NOMO-1 treated with dmso at 0.1 percent for 144 hours (cell line): ENCODE results near the gene SMIM21.

Experiments used
- DNase-seq: peaks from one replicate; lab custom pipeline; 2025; ENCODE audit not compliant: unreplicated experiment; lab: John Stamatoyannopoulos, UW

The SMIM21 gene

GRCh38 chr18:75378376-75379315 lies 48.9 kb downstream of the SMIM21 start:
- no peak for DNase-seq

DNA sequence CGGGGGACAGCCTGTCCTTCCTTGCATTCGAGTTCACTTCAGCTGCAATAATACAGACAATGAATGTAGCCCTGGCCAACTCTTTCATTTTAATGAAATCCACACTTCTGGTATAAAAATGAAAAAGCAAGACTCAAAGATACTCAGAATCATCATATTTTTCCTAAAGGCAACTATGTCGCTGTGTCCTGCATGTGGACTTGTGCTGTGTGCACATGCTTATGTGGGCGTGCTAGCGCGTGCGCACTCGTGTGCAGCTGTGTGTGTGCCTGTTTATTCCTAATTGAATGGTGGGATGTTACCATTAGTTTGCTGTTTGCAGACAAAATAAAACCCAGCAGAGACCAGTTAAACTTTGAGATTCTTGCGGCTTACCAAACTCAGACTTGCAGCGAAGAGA lies 49.6 kb downstream of the SMIM21 start:
- DNase-seq, result no peak

DNA sequence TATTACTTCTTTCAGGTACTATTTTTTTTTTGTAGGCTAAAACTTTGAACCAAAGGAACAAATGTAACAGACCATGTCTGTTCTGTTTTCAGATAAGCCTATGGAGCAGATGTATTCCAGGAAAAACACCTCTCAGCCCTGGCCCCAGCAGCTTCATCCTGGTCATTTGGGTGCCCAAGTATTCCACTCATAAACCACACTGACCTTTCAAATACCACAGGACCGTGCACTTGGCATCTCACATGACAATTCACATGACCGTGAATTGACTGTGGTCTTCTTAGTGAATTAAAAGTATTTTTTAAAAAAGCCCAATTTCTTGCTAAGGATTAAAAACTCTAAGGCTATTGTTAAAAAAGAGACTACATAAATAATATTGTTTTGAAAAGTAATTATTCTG lies 50.2 kb downstream of the SMIM21 start:
- DNase-seq, result no peak

GRCh38 chr18:75376004-75376403 lies 51.5 kb downstream of the SMIM21 start:
- DNase-seq, result no peak

DNA sequence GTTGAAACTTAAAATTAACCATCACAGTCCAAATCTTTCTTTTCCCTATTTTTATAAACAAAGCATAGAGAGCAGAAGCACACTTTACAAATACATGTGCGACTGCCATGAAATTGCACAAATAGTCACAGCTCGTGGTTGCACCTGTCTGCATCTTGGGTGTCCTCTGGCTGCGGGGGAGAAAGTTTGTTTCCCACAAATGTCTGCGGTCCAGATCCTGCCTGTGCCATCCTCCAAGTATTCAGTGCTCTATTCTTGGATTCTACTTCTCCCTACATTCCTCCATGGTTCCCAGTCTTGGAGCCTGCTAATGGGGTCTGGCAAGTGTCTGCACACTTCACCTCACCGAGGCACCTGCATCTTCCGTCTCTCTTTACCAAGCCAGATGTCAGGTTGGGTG lies 52.2 kb downstream of the SMIM21 start:
- no peak for DNase-seq

- no peak for DNase-seq
These were observed 53.0 kb downstream of the SMIM21 start for GRCh38 chr18:75374466-75374865.

DNA sequence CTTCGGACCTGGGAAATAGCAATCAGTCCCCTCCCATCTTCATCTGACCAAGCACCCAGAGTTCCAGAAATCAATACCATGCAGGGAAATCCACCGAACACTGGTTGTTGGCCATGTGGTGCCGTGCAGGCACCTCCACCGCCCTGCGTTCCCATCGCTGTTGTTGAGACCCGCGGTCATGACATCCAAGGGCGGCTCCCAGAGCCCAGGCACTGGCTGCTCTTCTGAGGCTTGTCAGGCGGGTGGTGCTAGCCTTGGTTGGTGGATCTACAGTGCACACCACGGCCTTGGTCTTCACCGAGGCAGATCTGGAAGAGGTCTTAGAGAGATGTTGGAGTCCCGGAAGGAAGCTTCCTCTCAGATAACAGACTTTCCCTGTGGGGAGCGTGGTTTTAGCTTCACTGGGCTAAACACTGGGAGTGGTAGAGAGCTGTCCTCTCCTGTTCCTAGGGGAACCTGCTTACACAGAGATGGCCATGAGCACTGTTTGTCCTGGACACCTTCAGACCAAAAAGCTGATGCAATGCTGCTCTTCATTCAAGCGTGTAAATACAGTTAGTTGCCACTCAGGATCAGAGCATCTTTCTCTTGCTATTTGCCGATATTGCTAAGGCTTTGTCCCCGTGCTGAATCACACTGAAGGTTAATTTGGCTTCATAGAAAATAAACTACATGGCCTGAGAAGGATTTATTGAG lies 58.3 kb downstream of the SMIM21 start:
- no peak for DNase-seq

GRCh38 chr18:75365837-75366236 lies 61.7 kb downstream of the SMIM21 start:
- DNase-seq, result no peak

- no peak for DNase-seq
These were observed 62.3 kb downstream of the SMIM21 start for GRCh38 chr18:75365254-75365629.

- DNase-seq, result no peak
These were observed 62.8 kb downstream of the SMIM21 start for GRCh38 chr18:75364512-75365253.

DNA sequence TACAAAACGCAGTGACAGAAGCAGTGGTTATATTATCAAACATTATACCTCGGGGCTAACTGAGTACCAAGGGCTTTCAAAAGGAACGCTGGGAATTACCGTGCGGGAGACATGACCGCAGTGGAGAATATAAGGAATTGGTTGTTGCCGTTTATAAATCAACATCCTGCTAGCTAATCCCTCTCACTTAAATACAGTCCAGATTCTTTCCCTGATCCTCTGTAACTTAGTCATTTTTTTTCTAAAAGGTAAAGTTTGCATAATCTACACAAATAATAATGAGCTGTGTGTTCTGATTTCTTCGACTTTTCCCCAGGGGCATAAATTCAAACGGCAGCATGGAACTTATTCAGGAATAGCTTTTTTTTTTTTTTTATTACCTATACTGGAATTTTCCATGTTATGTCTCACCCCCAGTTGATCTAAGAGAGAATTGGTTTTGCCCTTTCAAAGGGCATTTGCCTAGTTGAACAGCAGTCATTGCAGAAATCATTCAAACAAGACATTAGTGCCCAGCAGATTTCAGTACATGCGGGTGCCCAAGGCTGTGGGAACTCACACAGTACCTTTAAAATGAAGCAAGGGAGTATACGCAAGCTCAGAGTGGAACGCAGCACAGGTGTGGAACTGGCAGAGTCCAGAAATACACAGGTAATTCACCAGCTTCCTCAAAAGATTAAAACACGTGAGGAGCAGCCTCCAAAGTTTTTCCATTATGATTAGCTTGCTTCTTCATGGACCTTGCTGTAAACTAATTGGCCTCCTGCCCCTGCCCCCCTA lies 63.9 kb downstream of the SMIM21 start:
- no peak for DNase-seq

DNA sequence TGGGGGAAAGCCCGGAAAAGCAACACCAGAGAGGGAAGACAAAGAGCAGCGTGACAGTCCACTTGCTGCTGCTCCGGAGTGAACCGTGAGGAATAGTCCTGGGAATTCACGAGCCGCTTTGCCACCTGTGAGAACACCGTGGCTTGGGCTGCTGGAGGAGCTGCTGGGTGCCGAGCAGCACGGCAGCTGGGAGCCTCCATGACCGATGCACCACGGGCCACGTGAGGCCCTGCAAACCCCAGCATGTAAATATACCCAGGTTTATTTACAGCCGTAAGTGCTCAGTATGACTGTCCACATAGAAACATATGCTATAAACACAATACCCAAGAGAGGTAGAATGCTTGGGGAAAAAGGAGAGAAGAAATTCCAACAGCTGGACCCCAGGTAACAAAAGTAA lies 65.1 kb downstream of the SMIM21 start:
- no peak for DNase-seq

GRCh38 chr18:75360941-75361340 lies 66.6 kb downstream of the SMIM21 start:
- no peak for DNase-seq

GRCh38 chr18:75360215-75360614 lies 67.3 kb downstream of the SMIM21 start:
- no peak for DNase-seq
